Tibial nerve (tissue), 4 donors: ENCODE data around the gene BICRAL. TPM values are rescaled to one million over a fixed set of nuclear protein-coding genes. Genes with fewer than 3 reads are reported as not detected.

Experiments used
- DNase-seq, 2 donors: peaks; one replicate each; pipeline ENCODE4 v3.0.0-alpha.2; 2019; ENCODE audit warnings: low spot score in 2 of 2
- H3K27ac ChIP-seq, 4 donors: fragments of 200-600 bp; sonication (generic) in 3 of 4; one replicate each; pipeline ENCODE4 v1.5.1; 2017 to 2019; ENCODE audit warnings: mild to moderate bottlenecking in 1 of 4
- H3K27me3 ChIP-seq, 2 donors: fragments of 200-600 bp; sonication (generic) in 1 of 2; one replicate each; pipeline versions ENCODE4 v1.5.1 to v1.6.0; 2017 to 2019
- H3K36me3 ChIP-seq, 3 donors: fragments of 200-600 bp; sonication (generic); one replicate each; pipeline ENCODE4 v1.5.1; 2018 to 2019
- H3K4me1 ChIP-seq, 4 donors: fragments of 200-600 bp; sonication (generic) in 3 of 4; one replicate each; pipeline ENCODE4 v1.5.1; 2017 to 2019
- H3K4me3 ChIP-seq, 4 donors: fragments of 200-600 bp; sonication (generic) in 3 of 4; one replicate each; pipeline ENCODE4 v1.5.1; 2017 to 2019; ENCODE audit warnings: mild to moderate bottlenecking in 1 of 4, moderate library complexity in 1 of 4
- H3K9me3 ChIP-seq, 4 donors: fragments of 200-600 bp; sonication (generic) in 3 of 4; one replicate each; pipeline ENCODE4 v1.5.1; 2017 to 2019
- CTCF ChIP-seq, 5 experiments: fragments of 200-600 bp in 3 of 5; fragments of 450-650 bp in 2 of 5; sonication (generic) in 3 of 5; IDR thresholded peaks; one replicate each; pipeline ENCODE4 v1.5.1; 2016 to 2019; ENCODE audit warnings: antibody characterized with exemption in 5 of 5, mild to moderate bottlenecking in 3 of 5, moderate library complexity in 2 of 5
- EP300 ChIP-seq, 2 donors: sonication (generic); formaldehyde crosslinking; IDR thresholded peaks; one replicate each; pipeline ENCODE4 v1.6.1; 2017; ENCODE audit warnings: antibody characterized with exemption in 2 of 2, mild to moderate bottlenecking in 1 of 2
- POLR2A ChIP-seq, 2 donors: fragments of 450-650 bp; IDR thresholded peaks; one replicate each; pipeline ENCODE4 v1.6.1; 2017; ENCODE audit warnings: antibody characterized with exemption in 2 of 2, mild to moderate bottlenecking in 2 of 2, moderate library complexity in 2 of 2
- WGBS, 2 donors: methylation state at CpG; one replicate each; pipeline ENCODE4 v1.1.5; 2018; 5-methylcytosine and 5-hydroxymethylcytosine counted together
- total RNA-seq, 4 donors: library from RNA; depleted of rRNA; stranded (reverse); fragments of >200 nt; gene quantifications; one replicate each; pipeline ENCODE4 v1.1.0, GENCODE V29; 2016

Gene BICRAL
- total RNA-seq, 4 donors from 2014 or later, result 17.1 to 25.1 (median 23.2) TPM

- WGBS, 2 donors, result 71 to 72% methylated on average over 2 of the region's 2 CpGs
- Histone ChIP-seq H3K4me1 (peaks cover 0 to 74% (median 50%) of the 10 kb centered on the region in 4 donors), H3K27ac (peak overlapping the region in 2 of 4 donors; percentile 98), H3K36me3 (no peaks in the 10 kb centered on the region), H3K9me3 (no peaks in the 10 kb centered on the region), H3K27me3 (no peaks in the 10 kb centered on the region), H3K4me3 (no peak overlapping the region)
- no peak for DNase-seq
- TF ChIP-seq EP300 (IDR thresholded peaks at IDR 0.05) (no peak), CTCF (IDR thresholded peaks at IDR 0.05) (no peak), POLR2A (IDR thresholded peaks at IDR 0.05) (no peak)
These were observed 5.2 kb downstream of the BICRAL start for GRCh38 chr6:42787063-42787472.

DNA sequence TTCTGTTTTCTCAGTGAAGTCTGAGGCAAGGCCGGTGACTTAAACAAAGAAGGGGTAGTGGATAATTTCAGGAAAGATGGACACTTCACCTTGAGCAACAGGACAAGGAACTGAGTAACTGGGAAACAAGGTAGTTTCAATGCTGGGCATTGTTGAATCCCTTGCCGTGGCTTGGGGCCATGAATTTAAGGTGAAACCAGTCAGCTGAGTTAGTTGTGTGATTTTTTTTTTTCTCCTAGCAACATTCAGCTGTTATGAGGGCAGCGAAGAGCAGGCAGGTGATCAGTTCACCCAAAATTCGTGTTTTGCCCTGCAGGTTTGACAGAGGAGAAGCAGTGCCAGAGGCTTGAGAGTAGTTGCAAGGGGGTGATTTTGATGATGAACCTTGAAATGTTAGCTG is 6.8 kb downstream of the BICRAL start:
- H3K27ac ChIP-seq, result peak overlapping the region in 2 of 4 donors; percentile 24 to 54
- H3K27me3 ChIP-seq, result no peaks in the 10 kb centered on the region
- DNase-seq, result no peak
- no peak overlapping the region for H3K4me3 ChIP-seq
- 72 to 78% methylated on average over 4 of the region's 4 CpGs for WGBS, 2 donors
- no peaks in the 10 kb centered on the region for H3K36me3 ChIP-seq
- peaks cover 0 to 75% (median 50%) of the 10 kb centered on the region in 4 donors for H3K4me1 ChIP-seq
- no peak for TF ChIP-seq EP300 (IDR thresholded peaks at IDR 0.05)
- TF ChIP-seq POLR2A (IDR thresholded peaks at IDR 0.05), result no peak
- no peak for TF ChIP-seq CTCF (IDR thresholded peaks at IDR 0.05)
- no peaks in the 10 kb centered on the region for H3K9me3 ChIP-seq

GRCh38 chr6:42790549-42791181 is 8.8 kb downstream of the BICRAL start:
- peaks cover 0 to 63% (median 40%) of the 10 kb centered on the region in 4 donors for H3K4me1 ChIP-seq
- H3K4me3 ChIP-seq, result no peak overlapping the region
- H3K36me3 ChIP-seq, result peaks cover 0 to 5% (median 0%) of the 10 kb centered on the region in 3 donors
- 20 to 28% methylated on average over 5 of the region's 5 CpGs for WGBS, 2 donors
- H3K27me3 ChIP-seq, result no peaks in the 10 kb centered on the region
- no peak for DNase-seq
- H3K27ac ChIP-seq, result peak overlapping the region in 2 of 4 donors; percentile 62 to 73
- TF ChIP-seq CTCF (IDR thresholded peaks at IDR 0.05), result no peak
- no peak for TF ChIP-seq EP300 (IDR thresholded peaks at IDR 0.05)
- no peak for TF ChIP-seq POLR2A (IDR thresholded peaks at IDR 0.05)
- no peaks in the 10 kb centered on the region for H3K9me3 ChIP-seq

GRCh38 chr6:42791706-42792320 is 10.0 kb downstream of the BICRAL start:
- no peak overlapping the region for H3K4me3 ChIP-seq
- peaks cover 0 to 52% (median 30%) of the 10 kb centered on the region in 4 donors for H3K4me1 ChIP-seq
- no peak for DNase-seq
- H3K27me3 ChIP-seq, result no peaks in the 10 kb centered on the region
- peaks cover 0 to 5% (median 0%) of the 10 kb centered on the region in 3 donors for H3K36me3 ChIP-seq
- no peaks in the 10 kb centered on the region for H3K9me3 ChIP-seq
- H3K27ac ChIP-seq, result peak overlapping the region in 2 of 4 donors; percentile 62 to 73
- 85 to 92% methylated on average over 3 of the region's 3 CpGs for WGBS, 2 donors
- TF ChIP-seq POLR2A (IDR thresholded peaks at IDR 0.05), result no peak
- no peak for TF ChIP-seq CTCF (IDR thresholded peaks at IDR 0.05)
- no peak for TF ChIP-seq EP300 (IDR thresholded peaks at IDR 0.05)

GRCh38 chr6:42795651-42796050 is 13.8 kb downstream of the BICRAL start:
- no peaks in the 10 kb centered on the region for H3K27me3 ChIP-seq
- no peak for TF ChIP-seq EP300 (IDR thresholded peaks at IDR 0.05)
- TF ChIP-seq CTCF (IDR thresholded peaks at IDR 0.05), result no peak
- TF ChIP-seq POLR2A (IDR thresholded peaks at IDR 0.05), result no peak
- no peak overlapping the region for H3K27ac ChIP-seq
- H3K9me3 ChIP-seq, result no peaks in the 10 kb centered on the region
- H3K4me3 ChIP-seq, result no peak overlapping the region
- DNase-seq, result no peak
- peaks cover 0 to 5% (median 0%) of the 10 kb centered on the region in 3 donors for H3K36me3 ChIP-seq
- peaks cover 0 to 29% (median 5%) of the 10 kb centered on the region in 4 donors for H3K4me1 ChIP-seq
- 96 to 99% methylated on average over 1 of the region's 1 CpG for WGBS, 2 donors
